Parathyroid adenoma (tissue), 2 donors: Measurements from ENCODE around the gene ANKRD6.

ENCODE experiments used
- H2AFZ ChIP-seq: fragments of 300-600 bp; sonication (generic); one replicate; pipeline ENCODE4 v1.7.0; 2017; ENCODE audit warnings: antibody characterized with exemption, mild to moderate bottlenecking
- H3K27ac ChIP-seq: fragments of 300-600 bp; sonication (generic); one replicate; pipeline ENCODE4 v1.7.0; 2017
- H3K27me3 ChIP-seq: fragments of 300-600 bp; sonication (generic); one replicate; pipeline ENCODE4 v1.7.0; 2017; ENCODE audit warnings: low read length; ENCODE audit not compliant: control insufficient read depth, insufficient read depth
- H3K36me3 ChIP-seq: fragments of 300-600 bp; sonication (generic); one replicate; pipeline ENCODE4 v1.7.0; 2017; ENCODE audit warnings: low read length; ENCODE audit not compliant: control insufficient read depth, insufficient read depth
- H3K4me1 ChIP-seq: fragments of 300-600 bp; sonication (generic); one replicate; pipeline ENCODE4 v1.7.0; 2017; ENCODE audit warnings: control low read depth
- H3K4me2 ChIP-seq: fragments of 300-600 bp; sonication (generic); one replicate; pipeline ENCODE4 v1.7.0; 2017; ENCODE audit warnings: low read length
- H3K4me3 ChIP-seq: fragments of 300-600 bp; sonication (generic); one replicate; pipeline ENCODE4 v1.7.0; 2017; ENCODE audit warnings: low read depth, low read length
- H3K79me2 ChIP-seq: fragments of 300-600 bp; sonication (generic); one replicate; pipeline ENCODE4 v1.7.0; 2017; ENCODE audit warnings: control low read depth
- H3K9ac ChIP-seq: fragments of 300-600 bp; sonication (generic); one replicate; pipeline ENCODE4 v1.7.0; 2017; ENCODE audit warnings: mild to moderate bottlenecking
- H3K9me3 ChIP-seq: fragments of 300-600 bp; sonication (generic); one replicate; pipeline ENCODE4 v1.7.0; 2017; ENCODE audit warnings: low read length; ENCODE audit not compliant: control insufficient read depth
- CTCF ChIP-seq: fragments of 300-600 bp; sonication (generic); IDR thresholded peaks from one replicate; pipeline ENCODE4 v1.7.0; 2017; ENCODE audit warnings: antibody characterized with exemption, mild to moderate bottlenecking
- donor health status: primary hyperparathyroidism.

The ANKRD6 gene

GRCh38 chr6:89510393-89510792 lies 77.4 kb downstream of the ANKRD6 start:
- H3K79me2 ChIP-seq, result no peaks in the 10 kb centered on the region
- no peak overlapping the region for H3K4me3 ChIP-seq
- no peak for TF ChIP-seq CTCF
- H3K4me1 ChIP-seq, result no peaks in the 10 kb centered on the region
- H3K9me3 ChIP-seq, result no peaks in the 10 kb centered on the region
- no peaks in the 10 kb centered on the region for H3K36me3 ChIP-seq
- no peak overlapping the region for H3K4me2 ChIP-seq
- no peaks in the 10 kb centered on the region for H3K27me3 ChIP-seq
- H3K27ac ChIP-seq, result no peak overlapping the region
- no peak overlapping the region for H3K9ac ChIP-seq
- H2AFZ ChIP-seq, result no peak overlapping the region

- Histone ChIP-seq H2AFZ (no peak overlapping the region), H3K9me3 (no peaks in the 10 kb centered on the region), H3K79me2 (peaks cover 3% of the 10 kb centered on the region), H3K9ac (no peak overlapping the region), H3K4me1 (peaks cover 5% of the 10 kb centered on the region), H3K27me3 (no peaks in the 10 kb centered on the region), H3K4me3 (no peak overlapping the region), H3K4me2 (no peak overlapping the region), H3K27ac (no peak overlapping the region), H3K36me3 (no peaks in the 10 kb centered on the region)
- TF ChIP-seq CTCF, result no peak
Observed at GRCh38 chr6:89518352-89519055, 85.6 kb downstream of the ANKRD6 start.

- Histone ChIP-seq H3K36me3 (no peaks in the 10 kb centered on the region), H3K9me3 (no peaks in the 10 kb centered on the region), H3K4me1 (peaks cover 6% of the 10 kb centered on the region), H3K4me2 (no peak overlapping the region), H3K79me2 (peaks cover 3% of the 10 kb centered on the region), H3K4me3 (no peak overlapping the region), H3K9ac (no peak overlapping the region), H3K27ac (no peak overlapping the region), H2AFZ (no peak overlapping the region), H3K27me3 (no peaks in the 10 kb centered on the region)
- TF ChIP-seq CTCF, result no peak
Observed at GRCh38 chr6:89520736-89521135, 87.8 kb downstream of the ANKRD6 start.

- Histone ChIP-seq H3K27ac (no peak overlapping the region), H3K4me1 (peaks cover 6% of the 10 kb centered on the region), H3K4me2 (no peak overlapping the region), H3K4me3 (no peak overlapping the region), H2AFZ (no peak overlapping the region), H3K9ac (no peak overlapping the region), H3K9me3 (no peaks in the 10 kb centered on the region), H3K27me3 (no peaks in the 10 kb centered on the region), H3K36me3 (no peaks in the 10 kb centered on the region), H3K79me2 (peaks cover 3% of the 10 kb centered on the region)
- TF ChIP-seq CTCF, result no peak
Observed at GRCh38 chr6:89522778-89523177, 89.8 kb downstream of the ANKRD6 start.
